Measurements from ENCODE around the gene OR6S1.
A peak's percentile ranks its signal among the peaks of the same experiment; 100 is the strongest.
"Not testable (repeated sequence)": the region's sequence is repeated elsewhere in the genome, so short reads cannot be mapped to it uniquely, and the experiment has no call there.

OR6S1 gene

GRCh38 chr14:20667957-20668356, 26.5 kb upstream of the OR6S1 start:
- no peak for DNase-seq

DNA sequence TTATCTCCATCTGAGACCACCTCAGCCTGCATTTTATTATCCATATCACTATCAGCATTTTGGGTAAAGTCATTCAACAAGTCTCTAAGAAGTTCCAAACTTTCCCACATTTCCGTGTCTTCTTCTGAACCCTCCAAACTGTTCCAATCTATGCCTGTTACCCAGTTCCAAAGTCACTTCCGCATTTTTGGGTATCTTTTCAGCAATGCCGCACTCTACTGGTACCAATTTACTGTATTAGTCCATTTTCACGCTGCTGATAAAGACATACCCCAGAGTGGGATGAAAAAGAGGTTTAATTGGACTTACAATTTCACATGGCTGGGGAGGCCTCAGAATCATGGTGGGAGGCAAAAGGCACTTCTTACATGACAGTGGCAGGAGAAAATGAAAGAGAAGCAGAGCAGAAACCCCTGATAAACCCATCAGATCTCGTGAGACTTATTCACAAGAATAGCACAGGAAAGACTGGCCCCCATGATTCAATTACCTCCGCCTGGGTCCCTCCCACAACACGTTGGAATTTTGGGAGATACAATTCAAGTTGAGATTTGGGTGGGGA, 25.0 kb upstream of the OR6S1 start:
- DNase-seq = not testable (repeated sequence)

GRCh38 chr14:20662968-20663732, 21.7 kb upstream of the OR6S1 start:
- peak; percentile 88 for DNase-seq

DNA sequence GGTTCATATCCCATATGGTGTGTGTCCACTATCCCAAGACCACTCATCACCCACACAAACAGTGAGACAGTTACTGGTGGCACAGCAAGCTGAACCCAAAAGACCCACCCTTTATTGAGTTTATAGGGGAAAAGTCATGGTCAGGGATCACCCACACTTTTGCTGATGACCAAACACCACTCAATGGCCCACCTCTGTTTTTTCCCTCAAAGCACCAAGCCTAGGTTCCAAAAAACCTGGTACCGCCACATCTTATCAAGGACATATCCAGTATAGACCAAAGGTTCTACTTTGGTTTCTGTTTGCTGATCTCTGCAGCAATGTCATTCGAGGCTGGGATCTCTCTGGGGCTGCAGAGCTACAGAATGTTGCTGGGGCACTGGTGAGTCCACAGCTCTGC, 19.7 kb upstream of the OR6S1 start:
- no peak for DNase-seq

- no peak for DNase-seq
Measured at GRCh38 chr14:20659813-20660395, 18.4 kb upstream of the OR6S1 start.

- no peak for DNase-seq
Measured at GRCh38 chr14:20659336-20659735, 17.8 kb upstream of the OR6S1 start.

DNA sequence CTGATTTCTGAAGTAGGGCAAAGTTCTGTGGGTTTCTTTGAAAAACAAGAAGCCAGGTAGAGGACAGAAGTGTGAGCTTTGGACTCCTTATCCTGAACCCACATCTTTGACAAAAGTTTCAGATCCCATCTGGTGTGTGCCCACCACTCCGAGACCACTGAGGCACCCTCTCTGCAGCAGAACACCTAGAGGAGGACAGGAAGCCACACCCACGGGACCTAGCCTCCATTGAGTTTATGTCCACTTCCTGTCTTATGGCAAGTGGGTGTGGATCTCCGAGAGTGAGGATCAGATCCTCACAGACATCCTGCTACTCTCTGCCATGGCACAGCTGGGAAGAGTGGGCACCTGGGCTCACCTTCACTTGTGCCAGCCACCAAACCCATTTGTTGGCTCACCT, 16.8 kb upstream of the OR6S1 start:
- DNase-seq = no peak

DNA sequence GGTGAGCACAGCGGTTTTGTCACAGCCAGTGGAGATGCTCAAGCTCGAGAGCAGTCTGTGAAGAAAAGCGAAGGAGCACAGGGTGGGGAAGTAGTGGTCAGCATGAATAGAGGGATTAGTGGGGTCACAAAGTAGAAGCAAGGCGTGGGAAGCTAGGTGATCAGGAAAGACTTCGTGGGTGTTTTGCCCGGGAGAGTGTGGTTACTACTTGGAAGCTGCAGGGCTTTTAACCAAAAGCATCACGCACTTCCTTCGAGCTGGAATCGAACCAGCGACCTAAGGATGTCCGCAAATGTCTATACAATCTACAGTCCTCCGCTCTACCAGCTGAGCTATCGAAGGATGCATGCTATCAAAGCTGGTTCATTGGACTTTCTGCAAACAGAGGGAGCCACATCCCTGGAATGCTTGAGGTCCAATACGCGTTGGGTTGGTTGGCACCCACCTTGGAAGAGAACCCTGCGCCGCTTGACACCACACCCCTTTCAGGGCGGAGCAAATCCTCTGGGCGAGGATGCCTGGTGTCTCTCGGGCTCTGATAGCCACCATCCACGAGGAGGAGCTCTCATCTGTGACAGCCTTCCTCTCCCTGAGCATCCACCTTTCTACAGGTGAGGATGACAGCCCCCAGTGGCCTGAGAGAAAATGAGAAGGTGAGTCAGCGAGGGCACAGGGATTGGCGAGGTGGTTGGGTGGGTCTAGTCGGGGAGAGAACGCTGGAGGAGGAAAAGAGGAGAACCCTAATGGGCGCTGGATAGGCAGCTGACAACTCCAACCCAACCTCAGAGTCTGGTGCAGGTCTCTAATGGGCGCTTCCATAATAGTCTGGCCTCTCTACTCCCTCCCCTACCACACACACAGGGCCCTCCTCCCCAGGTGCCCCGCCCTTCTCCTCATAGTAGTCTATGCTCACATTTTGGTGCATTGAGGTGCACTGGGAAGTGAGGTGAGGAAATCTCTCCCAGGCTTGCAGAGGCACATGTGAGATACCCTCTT, 16.0 kb upstream of the OR6S1 start:
- DNase-seq = peak; percentile 35

- DNase-seq = no peak
Measured at GRCh38 chr14:20656274-20656673, 14.8 kb upstream of the OR6S1 start.

GRCh38 chr14:20655851-20656250, 14.4 kb upstream of the OR6S1 start:
- DNase-seq = no peak

DNA sequence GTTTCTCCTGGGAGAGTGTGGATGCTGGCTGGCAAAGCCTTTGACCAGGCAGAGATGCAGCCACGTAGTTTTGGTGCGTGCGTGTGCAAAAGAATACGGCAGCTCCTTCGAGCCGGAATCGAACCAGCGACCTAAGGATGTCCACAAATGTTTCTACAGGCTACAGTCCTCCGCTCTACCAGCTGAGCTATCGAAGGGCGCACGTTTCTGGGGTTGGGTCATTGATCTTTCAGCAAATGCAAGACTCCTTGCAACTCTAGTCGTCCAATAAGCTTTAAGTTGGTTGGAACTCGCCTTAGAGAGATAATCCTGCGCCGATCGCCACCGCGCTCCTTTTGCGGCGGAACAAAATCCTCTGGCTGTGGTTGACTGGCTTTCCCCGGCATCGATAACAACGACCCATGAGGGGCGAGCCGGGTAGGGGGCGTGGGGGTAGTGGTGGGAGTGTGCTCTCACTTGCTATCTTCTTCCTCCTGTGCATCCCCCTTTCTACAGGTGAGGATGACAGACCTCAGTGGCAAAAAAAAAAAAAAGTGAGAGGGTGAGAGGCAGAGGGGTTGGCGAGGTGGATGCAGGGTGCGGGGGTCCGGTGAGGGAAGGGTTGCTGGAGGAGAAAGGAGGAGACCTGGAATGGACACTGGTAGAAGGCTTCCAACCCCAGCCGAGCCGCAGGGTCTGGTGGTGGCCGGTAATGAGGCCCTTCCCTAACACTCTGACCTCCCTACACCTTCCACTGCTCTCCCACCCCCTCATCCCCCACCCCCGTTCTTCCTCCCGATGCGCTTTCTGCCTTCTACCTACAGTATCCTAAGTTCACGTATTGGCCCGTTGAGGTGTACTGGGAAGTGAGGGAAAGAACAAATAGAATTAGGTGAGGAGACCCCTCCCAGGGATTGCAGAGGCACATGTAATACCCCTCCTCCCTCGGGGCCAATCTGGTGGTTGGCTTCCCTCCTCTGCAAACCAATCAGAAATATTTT, 11.8 kb upstream of the OR6S1 start:
- peak; percentile 87 for DNase-seq

DNA sequence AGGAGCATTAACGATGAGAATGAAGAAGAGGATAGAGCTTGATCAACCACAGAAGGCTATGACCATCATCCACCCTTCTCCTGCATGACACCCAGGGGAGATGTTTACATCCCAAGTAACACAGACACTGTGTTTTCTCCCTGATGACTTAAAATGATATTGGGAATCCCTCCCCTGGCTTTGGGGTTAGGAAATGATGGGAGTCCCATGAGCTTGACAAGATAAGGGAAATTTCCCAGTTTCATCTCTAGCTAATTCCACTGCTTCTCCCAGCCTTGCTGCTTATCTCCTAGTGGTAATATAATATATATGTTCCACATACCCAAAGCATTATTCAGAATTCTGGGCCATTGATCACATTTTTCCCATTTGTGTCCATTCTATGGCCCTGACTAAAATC, 4.0 kb upstream of the OR6S1 start:
- DNase-seq = no peak

GRCh38 chr14:20644520-20644919, 3.0 kb upstream of the OR6S1 start:
- DNase-seq = no peak

DNA sequence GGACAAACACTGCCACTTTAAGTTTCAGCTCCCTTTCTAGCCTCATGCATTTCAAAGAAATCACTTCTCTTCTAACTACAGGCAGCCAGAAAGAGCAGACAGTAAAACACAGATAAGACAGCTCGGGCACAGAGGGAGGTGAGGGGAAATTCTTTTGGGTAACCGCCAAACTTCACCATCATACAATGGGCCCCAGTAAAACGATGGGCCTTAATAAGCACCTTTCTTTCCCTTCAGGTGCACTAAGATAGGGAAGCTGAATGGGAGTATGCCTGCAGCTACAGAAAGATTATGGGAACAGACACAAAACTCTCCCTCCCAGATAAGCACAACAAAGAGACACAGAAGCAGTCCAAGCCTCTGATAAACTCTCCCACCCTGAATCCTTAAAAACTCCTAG, 1.3 kb upstream of the OR6S1 start:
- not testable (repeated sequence) for DNase-seq

GRCh38 chr14:20642182-20642581, 691 bp upstream of the OR6S1 start:
- no peak for DNase-seq

- peak; percentile 91 for DNase-seq
Measured at GRCh38 chr14:20632831-20633691, 8.4 kb downstream of the OR6S1 start.

- peak; percentile 44 for DNase-seq
Measured at GRCh38 chr14:20632448-20632830, 9.1 kb downstream of the OR6S1 start.

- no peak for DNase-seq
Measured at GRCh38 chr14:20631880-20632389, 9.6 kb downstream of the OR6S1 start.

DNA sequence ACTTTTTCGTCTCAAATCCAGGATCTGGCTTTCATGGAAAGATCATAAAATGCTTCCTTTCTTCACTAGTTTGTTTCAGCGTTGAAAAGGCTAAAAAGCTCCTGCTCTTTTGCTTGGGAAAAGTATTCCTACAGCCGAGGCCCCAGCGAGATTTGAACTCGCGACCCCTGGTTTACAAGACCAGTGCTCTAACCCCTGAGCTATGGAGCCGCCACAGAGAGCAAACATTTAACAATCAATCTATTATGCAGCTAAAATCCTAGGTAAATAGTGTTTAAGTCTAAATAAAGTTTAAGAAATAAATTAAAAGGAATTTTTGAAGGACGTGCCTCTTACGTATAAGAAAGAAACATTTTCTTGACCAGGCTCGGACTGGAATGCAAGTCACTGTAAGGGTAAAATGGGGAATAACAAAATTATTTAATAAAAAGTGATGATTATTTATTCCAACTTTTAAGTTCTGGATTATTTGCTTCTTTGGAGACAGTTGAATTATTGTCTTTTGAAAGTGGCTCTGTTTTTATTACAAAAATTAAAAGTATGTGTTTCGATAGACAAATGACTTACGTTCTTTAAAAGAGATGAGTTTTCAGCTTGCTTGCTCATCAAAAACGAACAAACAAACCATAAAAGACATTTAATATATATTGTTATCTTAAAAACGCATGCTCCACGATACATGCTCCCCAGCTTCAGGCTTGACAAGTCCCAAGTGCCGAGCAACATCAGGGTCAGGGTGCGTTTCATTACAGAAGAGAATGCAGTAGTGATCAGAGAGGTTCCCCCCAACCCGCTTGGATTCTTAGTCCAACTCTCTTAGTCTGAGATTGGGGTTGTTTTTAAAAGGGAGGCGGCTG, 10.2 kb downstream of the OR6S1 start:
- peak; percentile 70 for DNase-seq
